GM23338 (cell line): ENCODE results near the gene CLSTN1.

ENCODE experiments used
- CREB1 ChIP-seq: fragments of 250-450 bp; sonication (Bioruptor Pico); IDR thresholded peaks from 2 replicates; pipeline ENCODE4 v1.5.0; 2020; ENCODE audit warnings: low read depth, mild to moderate bottlenecking, moderate library complexity
- EZH2 ChIP-seq: fragments of 200-600 bp; sonication (generic); IDR thresholded peaks from one replicate; pipeline ENCODE4 v1.8.0; 2017; ENCODE audit warnings: antibody characterized with exemption, mild to moderate bottlenecking, low read depth; ENCODE audit not compliant: unreplicated experiment
- EZH2phosphoT487 ChIP-seq: fragments of 200-600 bp; sonication (generic); IDR thresholded peaks from one replicate; pipeline ENCODE4 v1.8.1; 2018; ENCODE audit warnings: antibody characterized with exemption; ENCODE audit not compliant: unreplicated experiment
- JUNB ChIP-seq: IDR thresholded peaks from one replicate; pipeline ENCODE4 v1.6.1; 2016; ENCODE audit warnings: antibody characterized with exemption; ENCODE audit not compliant: unreplicated experiment
- NANOG ChIP-seq: IDR thresholded peaks from 2 replicates; pipeline ENCODE4 v1.6.1; 2016; ENCODE audit warnings: antibody characterized with exemption, borderline replicate concordance
- POLR2AphosphoS5 ChIP-seq: IDR thresholded peaks from 2 replicates; pipeline ENCODE4 v1.6.1; 2016; ENCODE audit warnings: antibody characterized with exemption, low read depth
- STAT1 ChIP-seq: IDR thresholded peaks from one replicate; pipeline ENCODE4 v1.6.1; 2016; ENCODE audit warnings: antibody characterized with exemption; ENCODE audit not compliant: unreplicated experiment
- ZNF114 ChIP-seq: fragments of 250-450 bp; sonication (Bioruptor Pico); IDR thresholded peaks from 2 replicates; pipeline ENCODE4 v1.5.0; 2020; ENCODE audit warnings: mild to moderate bottlenecking, moderate library complexity
- ZNF331 ChIP-seq: fragments of 250-450 bp; sonication (Bioruptor Pico); IDR thresholded peaks from 2 replicates; pipeline ENCODE4 v1.5.0; 2020; ENCODE audit warnings: low read depth, mild to moderate bottlenecking, moderate library complexity
- TF ChIP-seq, protein P1 (sequence below), 2 experiments: fragments of 200-600 bp in 1 of 2; sonication (generic) in 1 of 2; conservative IDR thresholded peaks; 2 replicates each; pipeline versions ENCODE4 v1.5.1 to v1.6.1; 2016 to 2017; ENCODE audit warnings: antibody characterized with exemption in 2 of 2, low read depth in 2 of 2, mild to moderate bottlenecking in 2 of 2, moderate library complexity in 1 of 2
- TF ChIP-seq, protein P2 (sequence below): IDR thresholded peaks from one replicate; pipeline ENCODE4 v1.6.1; 2018; ENCODE audit warnings: antibody characterized with exemption; ENCODE audit not compliant: unreplicated experiment
- TF ChIP-seq, protein P3 (sequence below): IDR thresholded peaks from 2 replicates; pipeline ENCODE4 v1.6.1; 2016; ENCODE audit warnings: antibody characterized with exemption

DNA sequence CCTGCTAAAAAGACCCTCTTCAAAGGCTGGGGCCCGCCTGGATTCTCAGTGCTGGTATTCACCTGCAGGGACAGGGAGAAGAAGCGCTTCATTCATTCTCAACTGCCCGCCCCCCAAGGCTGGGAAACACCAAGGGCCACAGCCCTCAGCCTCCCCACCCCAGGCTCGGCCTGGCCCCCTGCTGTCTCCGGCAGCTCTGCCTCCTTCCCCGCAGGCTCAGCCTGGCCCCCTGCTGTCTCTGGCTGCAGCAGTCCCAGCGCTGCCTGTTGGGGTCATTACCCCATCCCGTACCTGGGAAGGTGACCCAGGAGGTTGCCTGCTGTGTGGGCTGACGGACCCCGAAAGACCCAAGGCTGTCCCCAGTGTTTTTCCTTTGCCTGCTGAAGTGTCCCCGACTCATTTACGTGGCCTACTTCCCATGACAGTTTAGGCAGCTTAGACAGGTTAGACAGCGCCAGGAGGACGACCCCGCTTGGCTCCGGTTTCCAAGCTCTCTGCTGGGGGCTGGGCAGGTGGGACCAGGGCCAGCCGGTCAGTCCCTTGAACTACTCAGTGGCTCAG is 22.9 kb upstream of the CLSTN1 start:
- TF ChIP-seq, protein P1, sequence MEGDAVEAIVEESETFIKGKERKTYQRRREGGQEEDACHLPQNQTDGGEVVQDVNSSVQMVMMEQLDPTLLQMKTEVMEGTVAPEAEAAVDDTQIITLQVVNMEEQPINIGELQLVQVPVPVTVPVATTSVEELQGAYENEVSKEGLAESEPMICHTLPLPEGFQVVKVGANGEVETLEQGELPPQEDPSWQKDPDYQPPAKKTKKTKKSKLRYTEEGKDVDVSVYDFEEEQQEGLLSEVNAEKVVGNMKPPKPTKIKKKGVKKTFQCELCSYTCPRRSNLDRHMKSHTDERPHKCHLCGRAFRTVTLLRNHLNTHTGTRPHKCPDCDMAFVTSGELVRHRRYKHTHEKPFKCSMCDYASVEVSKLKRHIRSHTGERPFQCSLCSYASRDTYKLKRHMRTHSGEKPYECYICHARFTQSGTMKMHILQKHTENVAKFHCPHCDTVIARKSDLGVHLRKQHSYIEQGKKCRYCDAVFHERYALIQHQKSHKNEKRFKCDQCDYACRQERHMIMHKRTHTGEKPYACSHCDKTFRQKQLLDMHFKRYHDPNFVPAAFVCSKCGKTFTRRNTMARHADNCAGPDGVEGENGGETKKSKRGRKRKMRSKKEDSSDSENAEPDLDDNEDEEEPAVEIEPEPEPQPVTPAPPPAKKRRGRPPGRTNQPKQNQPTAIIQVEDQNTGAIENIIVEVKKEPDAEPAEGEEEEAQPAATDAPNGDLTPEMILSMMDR (conservative IDR thresholded peaks at IDR 0.05; ENCODE audit: low read depth in 2 of 2), result no peak
- no peak for TF ChIP-seq POLR2AphosphoS5
- no peak for TF ChIP-seq EZH2
- TF ChIP-seq, protein P2, sequence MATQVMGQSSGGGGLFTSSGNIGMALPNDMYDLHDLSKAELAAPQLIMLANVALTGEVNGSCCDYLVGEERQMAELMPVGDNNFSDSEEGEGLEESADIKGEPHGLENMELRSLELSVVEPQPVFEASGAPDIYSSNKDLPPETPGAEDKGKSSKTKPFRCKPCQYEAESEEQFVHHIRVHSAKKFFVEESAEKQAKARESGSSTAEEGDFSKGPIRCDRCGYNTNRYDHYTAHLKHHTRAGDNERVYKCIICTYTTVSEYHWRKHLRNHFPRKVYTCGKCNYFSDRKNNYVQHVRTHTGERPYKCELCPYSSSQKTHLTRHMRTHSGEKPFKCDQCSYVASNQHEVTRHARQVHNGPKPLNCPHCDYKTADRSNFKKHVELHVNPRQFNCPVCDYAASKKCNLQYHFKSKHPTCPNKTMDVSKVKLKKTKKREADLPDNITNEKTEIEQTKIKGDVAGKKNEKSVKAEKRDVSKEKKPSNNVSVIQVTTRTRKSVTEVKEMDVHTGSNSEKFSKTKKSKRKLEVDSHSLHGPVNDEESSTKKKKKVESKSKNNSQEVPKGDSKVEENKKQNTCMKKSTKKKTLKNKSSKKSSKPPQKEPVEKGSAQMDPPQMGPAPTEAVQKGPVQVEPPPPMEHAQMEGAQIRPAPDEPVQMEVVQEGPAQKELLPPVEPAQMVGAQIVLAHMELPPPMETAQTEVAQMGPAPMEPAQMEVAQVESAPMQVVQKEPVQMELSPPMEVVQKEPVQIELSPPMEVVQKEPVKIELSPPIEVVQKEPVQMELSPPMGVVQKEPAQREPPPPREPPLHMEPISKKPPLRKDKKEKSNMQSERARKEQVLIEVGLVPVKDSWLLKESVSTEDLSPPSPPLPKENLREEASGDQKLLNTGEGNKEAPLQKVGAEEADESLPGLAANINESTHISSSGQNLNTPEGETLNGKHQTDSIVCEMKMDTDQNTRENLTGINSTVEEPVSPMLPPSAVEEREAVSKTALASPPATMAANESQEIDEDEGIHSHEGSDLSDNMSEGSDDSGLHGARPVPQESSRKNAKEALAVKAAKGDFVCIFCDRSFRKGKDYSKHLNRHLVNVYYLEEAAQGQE, result no peak
- no peak for TF ChIP-seq CREB1 (CRISPR knock-in tag)
- no peak for TF ChIP-seq STAT1
- no peak for TF ChIP-seq EZH2phosphoT487
- TF ChIP-seq JUNB, result no peak
- TF ChIP-seq, protein P3, sequence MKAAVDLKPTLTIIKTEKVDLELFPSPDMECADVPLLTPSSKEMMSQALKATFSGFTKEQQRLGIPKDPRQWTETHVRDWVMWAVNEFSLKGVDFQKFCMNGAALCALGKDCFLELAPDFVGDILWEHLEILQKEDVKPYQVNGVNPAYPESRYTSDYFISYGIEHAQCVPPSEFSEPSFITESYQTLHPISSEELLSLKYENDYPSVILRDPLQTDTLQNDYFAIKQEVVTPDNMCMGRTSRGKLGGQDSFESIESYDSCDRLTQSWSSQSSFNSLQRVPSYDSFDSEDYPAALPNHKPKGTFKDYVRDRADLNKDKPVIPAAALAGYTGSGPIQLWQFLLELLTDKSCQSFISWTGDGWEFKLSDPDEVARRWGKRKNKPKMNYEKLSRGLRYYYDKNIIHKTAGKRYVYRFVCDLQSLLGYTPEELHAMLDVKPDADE, result no peak
- no peak for TF ChIP-seq ZNF114 (CRISPR knock-in tag)
- TF ChIP-seq ZNF331 (CRISPR knock-in tag), result no peak
- no peak for TF ChIP-seq NANOG
